ENCODE results near the gene ARMC12.

Gene ARMC12

GRCh38 chr6:35788423-35788982 lies 51.7 kb downstream of the ARMC12 start:
- in situ Hi-C loops (cut with MboI; ENCODE audit: low pct_unique_long_range_greater_than_20kb, low sequenced_read_pairs): no loop called here

GRCh38 chr6:35790683-35791082 lies 53.9 kb downstream of the ARMC12 start:
- in situ Hi-C loops (cut with MboI; ENCODE audit: low pct_unique_long_range_greater_than_20kb, low sequenced_read_pairs): no loop called here
- no peak for DNase-seq

More at GRCh38 chr6:35788423-35788982, 51.7 kb downstream of the ARMC12 start:
- DNase-seq: no peak

GRCh38 chr6:35794536-35795452 lies 58.0 kb downstream of the ARMC12 start:
- DNase-seq: no peak
- in situ Hi-C loops (cut with MboI; ENCODE audit: low pct_unique_long_range_greater_than_20kb, low sequenced_read_pairs): no loop called here

- in situ Hi-C loops (cut with MboI; ENCODE audit: low pct_unique_long_range_greater_than_20kb, low sequenced_read_pairs): no loop called here
Measured at GRCh38 chr6:35795453-35796071, 58.7 kb downstream of the ARMC12 start.

GRCh38 chr6:35796236-35796635 lies 59.4 kb downstream of the ARMC12 start:
- in situ Hi-C loops (cut with MboI; ENCODE audit: low pct_unique_long_range_greater_than_20kb, low sequenced_read_pairs): no loop called here
- DNase-seq: no peak

More at GRCh38 chr6:35795453-35796071, 58.7 kb downstream of the ARMC12 start:
- no peak for DNase-seq

GRCh38 chr6:35797837-35798526 lies 61.1 kb downstream of the ARMC12 start:
- in situ Hi-C loops (cut with MboI; ENCODE audit: low pct_unique_long_range_greater_than_20kb, low sequenced_read_pairs): no loop called here
- DNase-seq: no peak
